Activated naive CD8-positive, alpha-beta T cell treated with anti-CD3 and anti-CD28 coated beads for 36 hours (primary cell): ENCODE data around the gene TIGD4. TPM values are rescaled to one million over a fixed set of nuclear protein-coding genes. Genes with fewer than 3 reads are reported as not detected.
"Not testable (repeated sequence)": the region's sequence is repeated elsewhere in the genome, so short reads cannot be mapped to it uniquely, and the experiment has no call there.

ENCODE experiments used
- DNase-seq: peaks from one replicate; pipeline ENCODE4 v3.0.0; 2021
- H3K27ac Mint-ChIP-seq: one replicate; pipeline ENCODE4 v1.8.0; 2022; ENCODE audit warnings: mild to moderate bottlenecking, moderate library complexity, mixed read lengths
- H3K27me3 Mint-ChIP-seq: one replicate; pipeline ENCODE4 v1.8.0; 2022; ENCODE audit warnings: mild to moderate bottlenecking, mixed read lengths
- H3K36me3 Mint-ChIP-seq: one replicate; pipeline ENCODE4 v1.8.0; 2021; ENCODE audit warnings: mild to moderate bottlenecking, mixed read lengths
- H3K4me1 Mint-ChIP-seq: one replicate; pipeline ENCODE4 v1.8.0; 2021; ENCODE audit warnings: mixed read lengths
- H3K4me3 Mint-ChIP-seq: one replicate; pipeline ENCODE4 v1.8.0; 2022; ENCODE audit warnings: mild to moderate bottlenecking, moderate library complexity, mixed read lengths
- H3K9me3 Mint-ChIP-seq: one replicate; pipeline ENCODE4 v1.8.0; 2022; ENCODE audit warnings: mixed read lengths
- total RNA-seq, 2 experiments: library from RNA; stranded (reverse); gene quantifications; one replicate each; pipeline ENCODE4 v1.2.3, GENCODE V29; 2021

The TIGD4 gene
- total RNA-seq, 2 experiments from 2014 or later, result 0.42 to 0.76 TPM

DNA sequence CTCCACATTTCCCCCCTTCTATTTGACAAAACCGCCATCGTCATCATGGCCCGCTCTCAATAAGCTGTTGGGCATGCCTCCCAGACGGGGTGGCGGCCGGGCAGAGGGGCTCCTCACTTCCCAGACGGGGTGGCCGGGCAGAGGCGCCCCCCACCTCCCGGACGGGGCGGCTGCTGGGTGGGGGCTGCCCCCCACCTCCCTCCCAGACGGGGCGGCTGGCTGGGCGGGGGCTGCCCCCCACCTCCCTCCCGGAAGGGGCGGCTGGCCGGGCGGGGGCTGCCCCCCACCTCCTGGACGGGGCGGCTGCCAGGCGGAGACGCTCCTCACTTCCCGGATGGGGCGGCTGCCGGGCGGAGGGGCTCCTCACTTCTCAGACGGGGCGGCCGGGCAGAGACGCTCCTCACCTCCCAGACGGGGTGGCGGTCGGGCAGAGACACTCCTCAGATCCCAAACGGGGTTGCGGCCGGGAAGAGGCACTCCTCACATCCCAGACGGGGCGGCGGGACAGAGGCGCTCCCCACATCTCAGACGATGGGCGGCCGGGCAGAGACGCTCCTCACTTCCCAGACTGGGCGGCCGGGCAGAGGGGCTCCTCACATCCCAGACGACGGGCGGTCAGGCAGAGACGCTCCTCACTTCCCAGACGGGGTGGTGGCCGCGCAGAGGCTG, 14.3 kb downstream of the TIGD4 start:
- H3K4me1 Mint-ChIP-seq, H3K9me3 Mint-ChIP-seq, H3K36me3 Mint-ChIP-seq, H3K27ac Mint-ChIP-seq, DNase-seq, H3K27me3 Mint-ChIP-seq, H3K4me3 Mint-ChIP-seq: not testable (repeated sequence)

DNA sequence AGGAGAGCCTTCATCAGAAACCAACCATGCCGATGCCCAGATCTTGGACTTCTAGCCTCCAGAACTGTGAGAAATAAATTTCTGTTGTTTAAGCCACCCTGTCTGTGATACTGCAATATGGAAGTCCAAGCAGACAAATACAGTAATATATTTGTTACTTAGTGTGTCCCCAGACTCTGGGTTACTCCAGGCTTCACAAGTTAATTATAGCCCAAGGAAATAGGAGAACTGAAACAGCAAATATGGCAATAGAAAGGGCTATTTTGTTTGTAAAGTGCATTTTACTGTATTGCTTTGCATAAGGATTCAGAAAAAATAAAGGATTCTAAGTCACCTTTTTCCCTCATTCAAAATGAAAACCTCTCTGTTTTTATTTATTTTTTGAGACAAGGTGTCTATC, 15.7 kb downstream of the TIGD4 start:
- Mint-ChIP-seq H3K4me3 (no peak overlapping the region), H3K4me1 (no peaks in the 10 kb centered on the region), H3K36me3 (no peaks in the 10 kb centered on the region), H3K27me3 (peaks cover 6% of the 10 kb centered on the region), H3K9me3 (no peaks in the 10 kb centered on the region), H3K27ac (no peak overlapping the region)
- no peak for DNase-seq

DNA sequence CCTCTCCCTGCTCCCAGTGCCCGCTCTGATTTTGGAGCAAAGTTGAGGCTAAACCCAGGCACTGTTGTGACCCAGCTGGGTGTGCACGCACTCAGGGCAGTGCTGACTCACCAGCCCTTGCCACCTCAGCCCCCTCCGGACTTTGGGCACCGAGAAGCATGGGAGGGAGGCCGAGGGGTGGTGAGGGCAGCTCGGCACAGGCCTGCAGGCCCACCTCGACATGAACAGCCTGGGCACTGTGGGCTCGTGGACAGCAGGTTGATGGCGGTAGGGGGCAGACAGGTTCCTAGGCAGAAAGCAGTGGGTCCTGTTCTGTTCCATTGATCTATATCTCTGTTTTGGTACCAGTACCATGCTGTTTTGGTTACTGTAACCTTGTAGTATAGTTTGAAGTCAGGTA, 30.9 kb downstream of the TIGD4 start:
- Mint-ChIP-seq H3K4me3 (no peak overlapping the region), H3K4me1 (no peaks in the 10 kb centered on the region), H3K27me3 (no peaks in the 10 kb centered on the region), H3K9me3 (no peaks in the 10 kb centered on the region), H3K27ac (no peak overlapping the region), H3K36me3 (no peaks in the 10 kb centered on the region)
- DNase-seq, result no peak

DNA sequence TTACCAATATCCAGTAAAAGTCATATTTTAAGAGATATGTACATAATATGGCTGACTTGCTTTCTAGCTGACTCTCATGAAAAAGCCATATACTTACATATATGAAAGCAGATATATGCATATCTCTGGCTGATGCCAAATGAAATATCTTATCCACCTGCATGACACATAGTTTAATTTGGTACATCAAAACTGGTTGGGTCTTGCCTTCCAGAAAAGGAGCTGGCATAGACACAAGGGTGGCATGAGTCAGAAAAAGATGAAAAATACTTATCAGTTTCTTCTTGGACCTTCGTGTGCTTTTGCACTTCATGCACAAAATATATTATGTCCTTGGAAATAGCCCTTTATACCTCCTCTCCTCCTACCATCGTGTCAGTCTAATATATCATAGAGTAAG, 32.1 kb downstream of the TIGD4 start:
- Mint-ChIP-seq H3K27me3 (no peaks in the 10 kb centered on the region), H3K27ac (no peak overlapping the region), H3K9me3 (no peaks in the 10 kb centered on the region), H3K4me1 (no peaks in the 10 kb centered on the region), H3K4me3 (no peak overlapping the region), H3K36me3 (no peaks in the 10 kb centered on the region)
- DNase-seq, result no peak

DNA sequence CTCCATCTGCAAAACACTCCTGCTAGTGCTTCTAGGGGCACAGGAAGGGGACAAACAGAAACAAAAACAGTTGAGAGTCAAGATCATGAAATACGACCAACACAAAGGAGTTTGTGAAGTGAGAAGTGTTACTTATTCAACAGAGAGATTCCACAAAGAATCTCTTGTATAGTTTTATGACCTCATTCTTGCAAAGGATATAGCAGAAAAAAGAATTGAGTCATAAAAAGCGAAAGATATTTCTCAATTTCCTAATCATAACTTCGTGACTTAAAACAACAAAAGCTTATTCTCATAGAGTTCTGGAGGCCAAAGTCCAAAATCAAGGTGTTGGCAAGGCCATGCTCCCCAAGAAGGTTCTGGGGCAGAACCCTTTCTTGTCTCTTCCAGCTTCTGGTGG, 40.7 kb downstream of the TIGD4 start:
- H3K36me3 Mint-ChIP-seq, result no peaks in the 10 kb centered on the region
- no peak for DNase-seq
- H3K4me1 Mint-ChIP-seq, result peaks cover 2% of the 10 kb centered on the region
- H3K27ac Mint-ChIP-seq, result no peak overlapping the region
- no peaks in the 10 kb centered on the region for H3K9me3 Mint-ChIP-seq
- no peak overlapping the region for H3K4me3 Mint-ChIP-seq
- H3K27me3 Mint-ChIP-seq, result peaks cover 3% of the 10 kb centered on the region

DNA sequence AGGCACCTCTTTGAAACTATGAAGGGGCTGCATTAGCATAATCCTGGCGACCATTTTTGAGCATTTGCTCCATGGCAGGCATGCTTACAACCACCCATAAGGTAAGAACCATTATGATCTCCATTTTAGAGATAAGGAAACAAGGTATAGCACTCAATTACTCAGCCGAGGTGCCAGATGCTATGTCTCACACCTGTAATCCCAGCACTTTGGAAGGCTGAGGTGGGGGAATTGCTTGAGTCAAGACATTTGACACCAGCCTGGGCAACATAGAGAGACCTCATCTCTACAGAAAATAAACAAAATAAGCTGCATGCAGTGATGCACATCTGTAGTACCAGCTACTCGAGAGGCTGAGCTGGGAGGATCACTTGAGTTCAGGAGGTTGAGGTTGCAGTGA, 43.6 kb downstream of the TIGD4 start:
- Mint-ChIP-seq H3K27me3 (peaks cover 3% of the 10 kb centered on the region), H3K4me3 (no peak overlapping the region), H3K4me1 (peaks cover 2% of the 10 kb centered on the region), H3K27ac (no peak overlapping the region), H3K36me3 (no peaks in the 10 kb centered on the region), H3K9me3 (no peaks in the 10 kb centered on the region)
- DNase-seq, result no peak

DNA sequence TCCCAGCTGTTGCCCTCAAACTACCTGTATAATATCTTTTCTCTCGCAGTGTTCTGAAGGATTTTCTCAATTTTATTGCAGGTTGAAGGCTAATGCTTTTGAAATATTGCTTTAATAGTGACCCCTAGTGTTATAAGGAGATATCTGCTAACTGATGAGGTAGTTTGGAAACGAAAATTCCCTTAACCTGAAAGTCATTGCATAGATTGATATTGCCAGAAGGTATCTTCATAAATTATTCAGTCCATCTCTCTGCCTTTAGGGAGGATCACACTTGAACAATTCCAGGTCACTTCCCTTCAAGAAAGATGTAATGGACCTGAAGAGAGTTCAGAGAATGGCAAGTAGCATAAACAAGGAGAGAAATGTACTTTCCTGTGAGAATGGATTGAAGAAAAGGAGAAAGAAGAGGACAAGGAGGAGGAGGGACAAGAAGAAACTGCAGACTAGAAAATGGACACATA, 44.1 kb downstream of the TIGD4 start:
- Mint-ChIP-seq H3K4me1 (peaks cover 2% of the 10 kb centered on the region), H3K9me3 (no peaks in the 10 kb centered on the region), H3K27me3 (peaks cover 3% of the 10 kb centered on the region), H3K36me3 (no peaks in the 10 kb centered on the region), H3K27ac (no peak overlapping the region), H3K4me3 (no peak overlapping the region)
- no peak for DNase-seq

DNA sequence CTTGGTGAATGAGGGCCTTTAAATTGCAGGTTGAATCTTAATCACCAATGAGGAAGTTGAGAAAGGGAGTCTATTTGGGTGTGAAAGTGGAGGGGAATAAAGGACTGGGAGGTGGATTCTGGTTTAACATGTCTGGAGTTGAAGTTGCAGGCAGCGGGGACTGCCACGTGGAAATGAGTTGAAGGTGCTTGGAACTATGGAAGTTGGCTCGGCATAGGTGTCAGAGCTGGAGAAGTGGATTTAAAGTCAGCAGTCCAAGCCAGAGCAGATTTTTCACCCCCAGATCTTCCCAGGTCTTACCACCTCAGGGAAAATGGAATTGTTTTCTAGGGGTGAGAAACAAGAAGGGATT, 44.9 kb downstream of the TIGD4 start:
- Mint-ChIP-seq H3K9me3 (no peaks in the 10 kb centered on the region), H3K36me3 (no peaks in the 10 kb centered on the region), H3K27ac (no peak overlapping the region), H3K4me3 (no peak overlapping the region), H3K4me1 (peaks cover 2% of the 10 kb centered on the region), H3K27me3 (peaks cover 3% of the 10 kb centered on the region)
- DNase-seq, result no peak

DNA sequence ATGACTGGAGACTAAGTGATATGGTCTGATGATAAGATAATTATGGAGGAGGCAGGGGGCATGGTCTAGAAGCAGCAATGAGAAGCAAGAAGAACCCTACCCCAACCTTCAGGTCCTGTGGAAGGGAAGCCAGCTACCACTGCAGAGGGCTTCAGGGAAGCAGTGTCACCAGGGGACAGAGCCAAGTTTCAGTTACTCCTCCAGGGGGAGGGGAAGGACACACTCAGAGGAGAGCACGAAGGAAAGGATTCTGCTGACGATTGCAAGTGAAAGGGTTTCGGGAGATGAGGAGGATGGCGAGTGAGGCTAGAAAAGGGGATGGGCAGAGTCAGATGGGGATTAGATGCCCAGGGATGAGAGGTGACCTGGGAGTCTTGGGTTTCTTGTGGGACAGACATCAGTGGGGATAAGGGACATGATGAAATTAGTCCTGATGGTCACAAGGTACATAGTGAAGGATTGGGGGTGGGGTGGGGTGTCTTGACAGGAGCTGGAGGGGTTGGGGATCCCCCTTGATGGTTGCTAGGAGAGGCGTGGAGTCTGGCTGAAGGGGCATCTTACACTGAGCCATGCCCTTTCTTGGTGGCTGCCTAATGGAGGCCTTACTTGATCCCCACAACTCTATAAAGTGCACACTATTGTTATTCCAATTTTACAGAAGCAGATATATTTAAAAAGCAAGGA, 45.4 kb downstream of the TIGD4 start:
- Mint-ChIP-seq H3K27me3 (peaks cover 3% of the 10 kb centered on the region), H3K4me3 (no peak overlapping the region), H3K4me1 (peaks cover 2% of the 10 kb centered on the region), H3K27ac (no peak overlapping the region), H3K9me3 (no peaks in the 10 kb centered on the region), H3K36me3 (no peaks in the 10 kb centered on the region)
- no peak for DNase-seq

DNA sequence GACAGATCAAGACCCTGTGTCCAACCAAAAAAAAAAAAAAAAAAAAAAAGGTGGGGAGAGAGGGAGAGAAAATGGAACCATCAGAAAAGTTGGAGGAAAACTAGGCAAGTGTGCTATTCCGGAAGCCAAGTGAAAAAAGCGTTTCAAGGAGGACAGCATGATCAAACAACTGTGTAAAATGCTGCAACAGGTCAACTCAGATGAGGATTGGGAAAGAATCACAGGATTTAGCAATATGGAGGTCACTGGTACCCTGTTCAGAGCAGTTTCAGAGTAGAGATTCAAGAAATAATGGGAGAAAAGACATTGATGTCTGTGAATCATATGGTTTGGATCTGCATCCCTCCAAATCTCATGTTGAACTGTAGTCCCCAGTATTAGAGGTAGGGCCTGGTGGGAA, 47.5 kb downstream of the TIGD4 start:
- H3K36me3 Mint-ChIP-seq, result no peaks in the 10 kb centered on the region
- DNase-seq, result no peak
- peaks cover 2% of the 10 kb centered on the region for H3K4me1 Mint-ChIP-seq
- H3K27me3 Mint-ChIP-seq, result peaks cover 3% of the 10 kb centered on the region
- no peak overlapping the region for H3K27ac Mint-ChIP-seq
- no peak overlapping the region for H3K4me3 Mint-ChIP-seq
- no peaks in the 10 kb centered on the region for H3K9me3 Mint-ChIP-seq

DNA sequence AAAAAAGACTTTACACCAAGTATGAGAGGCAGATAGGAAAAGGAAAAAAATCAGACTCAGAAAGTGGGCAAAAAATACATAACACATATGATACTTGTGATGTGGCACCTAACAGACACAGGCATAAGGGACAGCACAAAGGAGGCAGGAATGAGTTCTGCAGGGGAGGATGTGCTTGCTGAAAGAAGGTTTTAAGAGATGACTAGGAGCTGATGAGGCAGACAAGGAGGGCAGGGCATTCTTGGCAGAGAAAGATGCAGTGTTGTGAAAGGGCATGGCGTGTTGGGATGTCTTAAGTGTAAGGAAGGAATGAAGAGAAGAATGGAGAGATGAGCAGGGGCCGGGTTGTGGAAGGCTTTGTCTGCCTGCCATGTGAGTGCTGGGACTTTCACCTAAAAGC, 50.1 kb downstream of the TIGD4 start:
- H3K36me3 Mint-ChIP-seq, result no peaks in the 10 kb centered on the region
- no peaks in the 10 kb centered on the region for H3K9me3 Mint-ChIP-seq
- H3K27me3 Mint-ChIP-seq, result no peaks in the 10 kb centered on the region
- no peaks in the 10 kb centered on the region for H3K4me1 Mint-ChIP-seq
- H3K27ac Mint-ChIP-seq, result no peak overlapping the region
- DNase-seq, result no peak
- no peak overlapping the region for H3K4me3 Mint-ChIP-seq

DNA sequence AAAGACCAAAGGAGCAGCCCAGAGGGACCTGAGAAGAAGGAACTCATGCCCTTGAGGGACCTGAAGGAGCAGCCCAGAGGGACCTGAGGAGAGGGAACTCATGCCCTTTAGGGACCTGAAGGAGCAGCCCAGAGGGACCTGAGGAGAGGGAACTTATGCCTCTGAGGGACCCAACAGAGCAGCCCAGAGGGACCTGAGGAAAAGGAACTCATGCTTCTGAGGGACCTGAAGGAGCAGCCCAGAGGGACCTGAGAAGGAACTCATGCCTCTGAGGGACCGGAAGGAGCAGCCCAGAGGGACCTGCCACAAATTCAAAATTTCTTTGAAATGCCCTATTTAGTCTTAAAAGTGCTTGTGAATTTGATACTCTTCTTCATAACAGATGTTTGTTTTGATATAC, 51.2 kb downstream of the TIGD4 start:
- H3K36me3 Mint-ChIP-seq, result no peaks in the 10 kb centered on the region
- no peak overlapping the region for H3K27ac Mint-ChIP-seq
- no peak overlapping the region for H3K4me3 Mint-ChIP-seq
- no peak for DNase-seq
- H3K27me3 Mint-ChIP-seq, result no peaks in the 10 kb centered on the region
- no peaks in the 10 kb centered on the region for H3K4me1 Mint-ChIP-seq
- no peaks in the 10 kb centered on the region for H3K9me3 Mint-ChIP-seq

DNA sequence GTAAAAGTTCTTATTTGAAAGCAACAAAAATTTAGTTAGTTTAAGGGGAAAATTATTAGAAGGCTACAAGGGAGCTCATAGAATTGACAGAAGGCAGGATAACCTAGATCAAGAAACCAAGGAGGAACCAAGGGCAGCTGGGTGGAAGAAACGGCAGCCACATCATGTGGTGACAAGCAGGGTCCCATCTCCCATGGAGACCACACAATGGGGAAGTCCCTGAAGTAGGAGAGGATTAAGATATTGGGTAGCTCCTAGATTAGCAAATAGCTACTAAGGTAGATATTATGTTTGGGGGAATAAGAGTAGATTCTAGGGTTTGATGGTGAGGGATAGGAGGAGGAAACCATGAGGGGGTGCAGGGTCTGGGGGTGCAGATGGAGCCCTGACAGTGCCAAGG, 51.7 kb downstream of the TIGD4 start:
- Mint-ChIP-seq H3K9me3 (no peaks in the 10 kb centered on the region), H3K4me1 (no peaks in the 10 kb centered on the region), H3K4me3 (no peak overlapping the region), H3K36me3 (no peaks in the 10 kb centered on the region), H3K27ac (no peak overlapping the region), H3K27me3 (peaks cover 3% of the 10 kb centered on the region)
- no peak for DNase-seq

DNA sequence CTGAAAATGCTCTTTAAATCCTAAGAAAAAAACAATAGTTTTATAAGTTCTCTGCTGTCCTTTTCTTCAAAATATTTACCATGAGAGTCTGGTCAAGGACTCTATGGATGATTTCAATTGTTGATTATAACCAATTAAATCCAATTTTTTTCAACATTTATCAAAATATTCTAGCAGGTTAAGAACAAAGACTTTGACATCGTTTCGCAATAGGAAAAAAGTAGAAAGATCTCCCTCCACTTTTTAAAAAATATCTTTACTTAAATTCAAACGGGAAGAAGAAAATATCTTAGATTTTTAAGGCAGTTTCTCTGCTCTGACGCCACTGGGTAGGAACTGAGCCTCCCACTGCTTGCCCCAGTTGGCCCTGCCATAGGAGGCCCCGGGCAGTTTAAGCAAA, 55.0 kb downstream of the TIGD4 start:
- Mint-ChIP-seq H3K27me3 (peaks cover 3% of the 10 kb centered on the region), H3K36me3 (no peaks in the 10 kb centered on the region)

DNA sequence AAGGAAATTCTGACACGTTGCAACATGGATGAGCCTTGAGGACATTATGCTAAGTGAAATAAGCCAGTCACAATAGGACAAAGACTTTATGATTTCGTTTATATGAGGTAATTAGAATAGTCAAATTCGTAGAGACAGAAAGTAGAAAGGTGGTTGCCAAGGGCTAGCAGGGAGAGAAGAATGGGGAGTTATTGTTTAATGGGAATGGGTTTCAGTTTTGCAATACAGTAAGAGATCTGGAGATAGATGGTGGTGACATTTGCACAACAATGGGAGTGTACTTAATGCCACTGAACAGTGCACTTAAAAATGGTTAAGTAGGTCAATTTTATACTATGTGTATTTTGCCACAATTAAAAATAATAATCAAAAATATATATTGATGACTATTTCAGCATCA, 56.3 kb downstream of the TIGD4 start:
- no peaks in the 10 kb centered on the region for H3K9me3 Mint-ChIP-seq
- no peak overlapping the region for H3K4me3 Mint-ChIP-seq
- no peaks in the 10 kb centered on the region for H3K4me1 Mint-ChIP-seq
- no peak for DNase-seq
- no peaks in the 10 kb centered on the region for H3K36me3 Mint-ChIP-seq
- no peak overlapping the region for H3K27ac Mint-ChIP-seq
- peaks cover 3% of the 10 kb centered on the region for H3K27me3 Mint-ChIP-seq

More for the DNA sequence above, 55.0 kb downstream of the TIGD4 start:
- DNase-seq, result no peak
- Mint-ChIP-seq H3K27ac (no peak overlapping the region), H3K9me3 (no peaks in the 10 kb centered on the region), H3K4me3 (no peak overlapping the region), H3K4me1 (no peaks in the 10 kb centered on the region)
